Activated T-cell treated with anti-CD3 and anti-CD28 coated beads for 1 hour (primary cell): ENCODE results near the gene COQ8B.

Source experiments
- DNase-seq: peaks from one replicate; pipeline ENCODE4 v3.0.0-alpha.2; 2020; ENCODE audit warnings: low read depth

Gene COQ8B

GRCh38 chr19:40717325-40717879, 716 bp upstream of the COQ8B start:
- DNase-seq = no peak

DNA sequence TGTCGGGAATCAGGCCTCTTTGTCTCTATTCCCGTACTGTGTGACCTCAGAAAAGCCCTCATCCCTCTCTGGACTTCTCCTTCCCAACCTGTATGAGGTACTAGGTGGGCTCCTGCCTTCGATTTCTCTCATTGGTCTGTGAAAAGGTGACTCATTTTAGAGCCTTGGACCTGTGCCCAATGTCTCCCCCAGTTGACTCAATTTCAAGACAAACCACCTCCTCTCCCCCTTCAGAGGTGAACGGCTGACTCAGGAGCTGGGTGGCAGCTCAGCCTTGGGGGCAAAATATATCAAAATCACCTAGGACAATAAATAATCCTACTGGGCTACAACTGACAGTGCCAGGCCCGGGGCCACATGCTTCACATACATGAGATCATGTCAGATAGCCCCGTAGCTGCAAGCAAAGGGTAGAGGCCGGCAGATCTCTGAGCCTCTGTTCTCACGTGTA, 630 bp downstream of the COQ8B start:
- peak; percentile 55 for DNase-seq

DNA sequence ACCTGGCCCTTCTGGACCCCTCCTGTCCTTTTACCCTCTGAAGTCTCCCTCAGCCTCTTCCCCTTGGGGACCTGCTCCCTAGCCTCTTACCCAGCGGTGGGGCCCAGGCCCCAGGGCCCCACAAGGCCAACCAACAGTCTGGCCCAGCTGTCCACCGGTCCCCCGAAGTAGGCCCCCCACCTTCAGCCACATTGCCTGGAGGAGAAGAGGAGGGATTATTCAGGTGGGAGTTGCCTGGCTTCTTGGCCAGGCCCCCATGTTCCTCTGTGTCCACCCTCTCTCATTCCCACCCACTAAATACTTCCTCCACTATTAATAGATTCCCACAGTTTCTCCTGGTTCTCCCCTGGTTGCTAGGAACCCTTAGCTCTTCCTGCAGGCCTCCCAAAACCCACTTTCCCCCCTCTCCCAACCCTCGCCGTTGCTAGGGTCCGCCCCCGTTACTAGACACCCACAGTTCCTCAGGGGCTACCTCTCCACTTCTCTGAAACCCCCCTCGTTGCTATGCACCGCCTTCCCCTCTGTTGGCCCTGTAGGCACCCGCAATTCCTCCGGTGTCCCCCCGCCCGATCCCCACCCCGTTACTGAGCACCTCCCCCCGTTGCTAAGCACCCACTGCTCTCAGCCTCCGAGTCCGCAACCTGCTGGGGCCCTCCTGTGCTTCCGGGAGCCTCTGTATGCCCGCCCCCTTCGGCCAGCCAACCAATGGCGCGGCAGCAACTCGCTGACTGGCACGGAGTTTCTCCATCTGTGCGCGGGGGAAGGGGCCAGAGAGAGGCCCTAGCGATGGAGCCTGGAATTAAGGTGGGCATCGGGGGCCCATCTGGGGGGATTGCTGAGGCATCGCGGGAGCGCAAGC, 2.0 kb downstream of the COQ8B start:
- peak; percentile 84 for DNase-seq

DNA sequence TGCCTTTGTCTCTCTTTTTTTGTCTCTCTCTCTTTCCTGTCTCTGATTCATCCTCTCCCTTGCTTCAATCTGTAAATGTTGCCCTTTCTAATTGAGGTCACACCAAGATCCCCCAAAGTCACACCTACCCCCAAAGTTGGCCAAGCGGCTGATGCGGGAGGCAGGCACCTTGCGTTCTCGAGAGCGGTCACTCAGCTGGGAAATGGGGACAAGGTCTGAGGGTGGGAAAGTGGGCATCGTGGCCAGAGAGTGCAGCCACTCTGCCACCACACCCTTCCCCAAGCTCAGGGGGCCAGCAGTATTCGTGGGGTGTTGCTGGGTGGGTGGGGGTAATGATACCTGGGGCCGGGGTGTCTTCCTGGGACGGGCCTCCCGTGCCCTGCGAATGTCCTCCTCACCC, 2.7 kb downstream of the COQ8B start:
- no peak for DNase-seq

DNA sequence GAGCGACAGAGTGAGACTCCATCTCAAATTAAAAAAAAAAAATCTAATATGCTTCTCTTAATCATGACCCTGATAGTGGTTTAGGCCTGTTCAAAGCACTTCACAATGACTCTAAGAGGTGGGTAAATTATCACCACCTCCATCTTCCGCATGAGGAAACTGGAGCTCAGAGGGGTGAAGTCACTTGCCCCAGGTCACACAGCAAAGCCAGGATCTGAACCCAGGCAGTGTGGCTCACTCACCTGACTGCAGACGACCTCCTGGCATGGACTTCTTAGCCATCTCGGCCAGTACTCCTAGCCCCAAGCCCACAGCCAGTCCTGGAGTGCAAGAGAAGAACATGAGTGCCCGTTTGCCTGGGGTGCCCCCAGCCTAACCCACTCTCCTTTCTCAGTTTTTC, 6.9 kb downstream of the COQ8B start:
- no peak for DNase-seq

- no peak for DNase-seq
Observed at GRCh38 chr19:40707615-40708014, 9.1 kb downstream of the COQ8B start.

DNA sequence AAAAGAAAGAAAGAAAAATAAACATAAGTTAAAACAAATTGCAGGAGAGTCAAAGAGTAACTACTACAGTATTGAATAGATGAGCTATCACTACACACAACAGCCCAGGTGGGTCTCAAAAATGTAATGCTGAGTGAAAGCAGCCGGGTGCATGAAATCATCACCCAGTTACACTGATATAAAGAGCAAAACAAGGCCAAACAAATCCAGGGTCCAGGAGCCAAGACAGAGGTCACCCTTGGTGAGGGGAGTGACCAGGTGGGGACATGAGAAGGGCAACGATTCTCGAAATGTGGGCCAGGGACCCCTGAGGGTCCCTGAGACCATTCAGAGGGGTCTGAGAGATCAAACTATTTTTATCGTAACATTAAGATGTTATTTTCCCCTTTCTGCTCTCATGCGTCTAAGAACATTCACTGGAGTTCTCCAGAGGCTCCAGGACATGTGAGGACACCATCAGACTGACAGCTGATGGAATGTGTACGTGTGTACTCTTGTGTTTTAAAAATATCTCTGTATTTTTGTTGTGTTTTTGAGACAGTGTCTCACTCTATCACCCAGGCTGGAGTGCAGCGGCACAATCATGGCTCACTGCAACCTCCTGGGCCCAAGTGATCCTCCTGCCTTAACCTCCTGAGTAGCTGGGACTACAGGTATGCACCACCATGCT, 10.6 kb downstream of the COQ8B start:
- no peak for DNase-seq

DNA sequence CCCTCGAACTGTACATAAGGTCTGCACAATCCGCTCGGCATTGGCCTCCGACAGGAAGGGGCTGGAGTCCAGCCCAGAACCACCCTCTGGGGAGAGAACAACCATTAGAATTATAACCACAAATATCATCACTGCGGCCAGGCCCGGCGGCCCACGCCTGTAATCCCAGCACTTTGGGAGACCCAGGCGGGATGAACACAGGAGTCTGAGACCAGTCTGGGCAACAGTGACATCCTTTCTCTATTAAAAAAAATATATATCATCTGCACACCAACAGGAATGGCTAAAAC, 11.4 kb downstream of the COQ8B start:
- no peak for DNase-seq

DNA sequence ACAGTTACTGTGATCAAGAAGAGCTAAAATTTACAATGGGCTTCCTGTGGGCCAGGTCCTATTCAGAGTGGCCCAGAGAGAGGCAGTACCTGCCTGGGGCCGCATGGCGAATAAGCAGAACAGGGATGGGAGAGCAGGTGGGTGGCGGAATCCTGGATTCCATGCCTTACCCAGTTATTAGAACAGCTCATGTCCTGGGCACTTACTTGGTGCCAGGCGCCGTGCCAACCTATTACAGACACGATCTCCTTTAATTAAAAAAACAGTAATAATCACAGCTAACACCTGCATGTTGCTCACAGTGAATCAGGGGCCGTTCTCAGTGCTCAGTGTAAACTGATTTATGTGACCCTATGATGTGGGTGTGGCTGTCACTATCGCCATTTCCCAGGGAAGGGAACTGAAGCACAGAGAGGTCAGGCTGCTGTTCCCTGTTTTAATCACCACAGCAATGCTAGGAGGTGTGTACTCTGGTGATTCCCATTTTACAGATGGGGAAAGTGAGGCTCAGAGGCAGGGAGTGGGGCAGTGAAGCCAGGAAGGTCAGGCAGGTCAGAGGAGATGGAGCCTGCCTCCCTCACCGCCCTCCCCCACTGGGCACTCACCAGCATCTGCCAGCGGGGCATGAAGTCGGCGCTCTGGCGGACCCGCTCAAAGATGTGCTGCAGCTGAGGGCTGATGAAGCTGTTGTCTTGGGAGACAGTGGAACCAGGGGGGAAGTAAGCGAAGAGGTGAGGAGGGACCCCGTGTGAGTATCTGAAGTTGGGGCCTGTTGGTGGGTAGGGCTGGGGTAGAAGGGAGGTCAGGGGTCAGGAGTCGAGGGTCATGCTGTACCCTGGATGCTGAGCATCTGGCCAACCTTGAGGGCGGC, 12.0 kb downstream of the COQ8B start:
- no peak for DNase-seq

DNA sequence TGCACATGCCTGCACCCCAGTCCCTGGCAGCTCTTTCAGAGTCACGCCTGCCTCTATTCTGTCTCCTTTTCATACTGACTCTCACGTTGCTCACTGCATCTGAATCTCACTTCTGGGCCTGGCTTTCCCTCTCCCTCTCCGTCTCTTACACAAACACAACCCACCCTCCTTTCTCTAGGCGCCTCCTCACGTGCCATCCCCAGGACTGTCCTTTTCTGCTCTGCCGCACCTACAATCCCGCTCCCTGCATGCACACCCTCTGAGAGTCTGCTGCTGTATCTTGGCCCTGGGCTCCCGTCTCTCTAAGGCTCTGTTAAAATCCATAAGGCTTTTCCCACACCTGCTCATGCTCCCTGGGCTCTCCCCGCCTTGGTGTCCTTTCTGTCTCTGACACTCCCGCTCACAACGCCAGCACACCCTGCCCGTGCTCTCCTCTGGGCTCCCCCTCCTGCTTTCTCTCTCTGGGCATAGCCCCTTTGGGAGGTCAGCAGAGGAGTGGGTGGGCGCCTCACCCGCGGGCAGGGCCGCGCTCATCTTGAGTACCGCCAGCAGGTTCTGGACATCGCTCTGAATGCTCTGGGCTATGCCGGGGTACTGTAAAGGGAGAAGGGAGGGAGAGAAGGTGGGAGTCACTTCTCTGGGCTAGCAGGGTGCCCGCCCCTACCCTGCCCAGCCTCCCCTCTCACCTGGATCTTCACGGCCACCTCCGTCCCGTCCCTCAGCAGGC, 13.5 kb downstream of the COQ8B start:
- no peak for DNase-seq

- no peak for DNase-seq
Observed at GRCh38 chr19:40702337-40703012, 14.2 kb downstream of the COQ8B start.

- DNase-seq = no peak
Observed at GRCh38 chr19:40701758-40702157, 14.9 kb downstream of the COQ8B start.

DNA sequence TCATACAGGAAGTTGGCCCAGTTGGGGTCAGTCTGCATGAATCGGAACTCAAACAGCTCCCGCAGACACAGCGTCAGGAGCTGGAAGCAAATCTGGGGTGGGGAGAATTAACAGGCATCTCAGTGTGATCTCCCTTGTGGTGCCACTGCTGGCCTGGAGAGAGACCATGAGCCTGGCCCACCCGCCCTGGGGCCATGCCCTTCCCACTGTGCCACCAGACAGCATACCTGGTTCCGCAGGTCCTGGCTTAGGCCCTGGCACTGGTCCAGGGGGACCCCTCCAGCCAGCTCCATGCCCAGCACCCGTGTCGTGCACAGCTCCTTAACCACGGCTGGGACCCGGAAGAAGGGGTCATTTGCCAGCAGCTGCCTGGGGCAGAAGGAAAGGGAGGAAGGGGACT, 16.6 kb downstream of the COQ8B start:
- DNase-seq = no peak

DNA sequence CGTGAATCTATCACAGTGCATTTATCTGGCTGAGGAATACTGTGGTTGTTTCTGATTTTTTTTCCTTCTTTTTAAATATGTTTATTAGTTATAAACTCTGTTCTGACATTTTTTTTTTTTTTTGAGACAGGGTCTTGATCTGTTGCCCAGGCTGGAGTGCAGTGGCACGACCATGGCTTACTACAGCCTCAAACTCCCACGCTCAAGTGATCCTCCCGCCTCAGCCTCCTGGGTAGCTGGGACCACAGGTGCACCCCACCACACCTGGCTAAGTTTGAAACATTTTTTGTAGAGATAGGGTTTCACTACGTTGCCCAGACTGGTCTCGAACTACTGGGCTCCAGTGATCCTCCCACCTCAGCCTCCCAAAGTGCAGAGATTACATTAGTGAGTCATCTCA, 19.7 kb downstream of the COQ8B start:
- DNase-seq = no peak

GRCh38 chr19:40695881-40696280, 20.8 kb downstream of the COQ8B start:
- no peak for DNase-seq

DNA sequence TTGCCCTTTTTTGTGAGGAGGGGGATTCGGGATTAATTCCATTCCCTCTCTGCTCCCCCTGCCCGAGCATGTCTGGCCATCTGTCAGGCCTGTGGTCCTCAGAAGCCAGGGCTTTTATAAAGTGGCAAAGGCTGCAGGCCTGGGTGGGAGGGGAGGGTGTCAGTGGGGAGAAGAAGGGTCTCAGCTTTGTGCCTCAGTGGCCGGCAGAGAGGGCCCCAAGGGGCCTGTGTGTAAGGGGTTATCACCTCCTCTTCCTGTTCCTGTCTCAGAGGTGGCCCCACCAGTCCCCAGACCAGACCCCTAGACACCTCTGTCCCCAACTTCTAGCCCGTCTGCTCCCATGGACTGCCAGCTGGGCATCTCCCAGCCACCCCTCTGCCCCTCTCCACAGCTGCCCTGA, 22.8 kb downstream of the COQ8B start:
- DNase-seq = no peak

DNA sequence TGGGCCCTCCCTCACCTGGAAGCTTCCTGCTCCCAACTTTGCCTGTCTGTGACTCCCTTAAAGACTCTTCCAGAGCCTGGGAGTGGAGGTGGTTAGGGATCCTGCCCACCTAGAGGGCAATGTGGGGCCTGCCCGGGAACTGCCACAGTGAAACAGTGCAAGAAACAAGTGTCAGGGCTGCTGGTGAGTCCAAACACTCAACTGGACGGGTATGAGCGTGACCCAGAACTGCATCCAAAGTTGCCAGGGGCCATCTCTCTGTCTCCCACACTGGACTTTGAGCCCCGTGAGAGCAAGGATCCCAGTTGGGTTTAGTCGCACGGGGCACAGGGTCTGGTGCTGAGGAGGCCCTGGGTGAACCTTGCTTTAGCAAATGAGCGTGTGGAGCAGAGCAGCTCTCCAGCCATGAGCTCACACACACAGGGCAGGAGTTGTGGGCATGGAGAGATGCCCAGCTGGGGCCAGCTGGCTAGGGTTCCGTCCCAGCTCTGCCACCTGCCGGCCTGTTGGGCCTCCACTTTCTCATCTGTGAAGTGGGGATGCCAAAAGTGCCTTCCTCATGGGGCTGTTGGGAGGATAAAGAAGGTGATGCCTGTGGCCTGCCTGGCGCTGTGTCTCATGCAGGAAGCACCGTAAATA, 23.4 kb downstream of the COQ8B start:
- no peak for DNase-seq

DNA sequence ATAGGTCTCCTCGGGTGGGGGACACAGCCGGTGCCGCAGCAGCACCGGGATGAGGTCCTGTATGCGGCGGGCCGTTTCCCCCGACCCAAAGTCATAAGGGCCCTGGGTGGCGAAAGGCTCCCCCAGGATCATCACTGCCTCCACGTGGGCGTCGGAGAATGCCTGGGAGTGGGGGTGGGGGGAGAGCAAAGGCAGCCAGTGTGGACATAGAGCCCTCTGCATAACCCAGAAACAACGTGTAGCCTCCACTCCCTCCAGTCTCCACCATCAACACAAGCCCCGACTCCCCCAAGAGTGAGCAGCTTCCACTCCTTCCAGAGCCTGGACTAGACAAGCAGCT, 24.5 kb downstream of the COQ8B start:
- DNase-seq = no peak

- no peak for DNase-seq
Observed at GRCh38 chr19:40691421-40692211, 25.1 kb downstream of the COQ8B start.
